WTC11 (cell line): ENCODE results near the gene IPO11. TPM values are rescaled to one million over a fixed set of nuclear protein-coding genes. Genes with fewer than 3 reads are reported as not detected.

ENCODE experiments used
- total RNA-seq: library from RNA; stranded (reverse); gene quantifications from 3 replicates; pipeline ENCODE4 v1.2.3, GENCODE V29; 2021

Gene IPO11
- total RNA-seq, 1 experiment from 2014 or later = 61.9 TPM

Other genes with a start within 250 kb of the IPO11 start
- 68.0 to 77.8 TPM (median 72.6 TPM) in 3 replicates for gene KIF2A, start 106.6 kb upstream of the IPO11 start, total RNA-seq
- gene DIMT1, start 8.9 kb upstream of the IPO11 start, total RNA-seq = 30.3 to 33.9 TPM (median 31.1 TPM) in 3 replicates
- 0.37 to 0.44 TPM (median 0.44 TPM) in 3 replicates for gene LRRC70, start 166.1 kb downstream of the IPO11 start, total RNA-seq